ENCODE results near the gene WFDC5.

Gene WFDC5

DNA sequence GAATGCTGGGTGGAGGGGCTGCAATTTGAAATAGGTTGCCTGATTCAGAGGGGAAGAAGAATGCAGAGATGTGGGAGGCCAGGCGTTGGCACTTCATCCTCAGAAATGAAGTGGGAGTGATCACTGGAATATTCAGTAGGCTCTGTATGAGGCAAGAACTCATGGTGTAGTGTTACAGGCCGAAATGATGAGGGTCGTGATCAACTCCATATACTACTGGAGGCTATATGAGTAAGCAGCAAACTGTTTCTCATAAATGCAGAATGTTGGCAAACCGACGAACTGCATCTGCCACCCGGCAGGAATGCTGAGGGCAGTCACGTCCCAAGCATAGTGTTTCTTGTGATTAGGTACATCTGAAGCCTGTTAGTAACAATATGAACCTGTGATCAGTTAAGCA is 26.7 kb downstream of the WFDC5 start:
- no peak for TF ChIP-seq ZFX (IDR thresholded peaks at IDR 0.05; ENCODE audit: borderline replicate concordance)
- TF ChIP-seq, protein P1, sequence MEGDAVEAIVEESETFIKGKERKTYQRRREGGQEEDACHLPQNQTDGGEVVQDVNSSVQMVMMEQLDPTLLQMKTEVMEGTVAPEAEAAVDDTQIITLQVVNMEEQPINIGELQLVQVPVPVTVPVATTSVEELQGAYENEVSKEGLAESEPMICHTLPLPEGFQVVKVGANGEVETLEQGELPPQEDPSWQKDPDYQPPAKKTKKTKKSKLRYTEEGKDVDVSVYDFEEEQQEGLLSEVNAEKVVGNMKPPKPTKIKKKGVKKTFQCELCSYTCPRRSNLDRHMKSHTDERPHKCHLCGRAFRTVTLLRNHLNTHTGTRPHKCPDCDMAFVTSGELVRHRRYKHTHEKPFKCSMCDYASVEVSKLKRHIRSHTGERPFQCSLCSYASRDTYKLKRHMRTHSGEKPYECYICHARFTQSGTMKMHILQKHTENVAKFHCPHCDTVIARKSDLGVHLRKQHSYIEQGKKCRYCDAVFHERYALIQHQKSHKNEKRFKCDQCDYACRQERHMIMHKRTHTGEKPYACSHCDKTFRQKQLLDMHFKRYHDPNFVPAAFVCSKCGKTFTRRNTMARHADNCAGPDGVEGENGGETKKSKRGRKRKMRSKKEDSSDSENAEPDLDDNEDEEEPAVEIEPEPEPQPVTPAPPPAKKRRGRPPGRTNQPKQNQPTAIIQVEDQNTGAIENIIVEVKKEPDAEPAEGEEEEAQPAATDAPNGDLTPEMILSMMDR (IDR thresholded peaks at IDR 0.05), result no peak
- H3K27ac ChIP-seq, result no peak overlapping the region

DNA sequence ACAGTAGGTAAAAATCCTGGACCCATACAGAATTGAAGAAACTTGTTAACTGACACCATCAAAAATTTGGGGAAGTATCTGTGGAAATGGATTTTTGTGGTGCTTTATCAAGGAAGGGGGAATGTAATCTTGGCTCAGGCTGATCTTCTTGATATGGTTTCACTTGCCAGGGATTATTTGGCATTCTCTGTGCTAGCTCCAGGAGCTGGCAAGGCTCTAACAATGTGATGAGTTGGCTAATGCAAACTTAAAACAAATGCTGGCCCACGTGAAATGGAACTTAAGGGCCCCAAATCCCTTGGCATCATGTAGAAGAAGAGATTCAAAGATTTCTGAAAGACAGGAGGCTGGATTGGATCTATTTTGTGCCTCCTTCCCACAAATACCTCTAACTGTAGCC is 27.2 kb downstream of the WFDC5 start:
- no peak for TF ChIP-seq ZFX (IDR thresholded peaks at IDR 0.05; ENCODE audit: borderline replicate concordance)
- TF ChIP-seq, protein P1 (IDR thresholded peaks at IDR 0.05), result no peak

DNA sequence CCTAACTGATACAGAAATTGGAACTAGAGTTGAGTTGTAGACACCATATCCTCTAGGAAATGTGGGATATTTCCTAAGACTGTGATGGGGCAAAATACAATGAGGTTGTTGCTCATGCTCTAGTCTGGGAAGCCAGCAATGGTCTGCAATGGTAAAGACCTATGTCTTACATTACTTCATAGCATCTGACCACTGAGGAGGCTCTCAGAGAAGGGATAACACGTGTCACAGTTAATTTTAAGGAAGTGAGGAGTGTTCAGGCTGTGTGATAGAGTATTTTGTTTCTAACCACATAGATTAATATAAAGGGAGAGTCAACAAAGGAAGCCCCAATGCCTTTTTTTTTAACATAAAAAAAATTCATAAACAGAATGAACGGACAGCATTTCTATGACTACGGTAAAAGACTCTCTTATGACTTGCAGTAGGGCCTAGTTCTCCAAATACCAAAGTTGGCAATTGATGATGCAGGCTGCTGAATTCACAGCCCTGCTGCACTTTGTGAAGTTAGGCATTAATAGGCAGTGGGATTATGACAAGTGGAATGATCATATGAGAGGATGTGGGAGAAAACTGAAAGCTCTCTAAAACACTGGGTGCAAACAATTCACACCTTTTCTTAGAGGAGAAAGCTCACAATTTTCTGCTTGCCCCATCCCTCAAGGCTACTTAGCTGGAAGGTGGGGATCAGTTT is 27.7 kb downstream of the WFDC5 start:
- H3K27ac ChIP-seq, result no peak overlapping the region
- TF ChIP-seq, protein P1 (IDR thresholded peaks at IDR 0.05), result no peak
- no peak for TF ChIP-seq ZFX (IDR thresholded peaks at IDR 0.05; ENCODE audit: borderline replicate concordance)

More for the DNA sequence above, 27.2 kb downstream of the WFDC5 start:
- H3K27ac ChIP-seq, result no peak overlapping the region

DNA sequence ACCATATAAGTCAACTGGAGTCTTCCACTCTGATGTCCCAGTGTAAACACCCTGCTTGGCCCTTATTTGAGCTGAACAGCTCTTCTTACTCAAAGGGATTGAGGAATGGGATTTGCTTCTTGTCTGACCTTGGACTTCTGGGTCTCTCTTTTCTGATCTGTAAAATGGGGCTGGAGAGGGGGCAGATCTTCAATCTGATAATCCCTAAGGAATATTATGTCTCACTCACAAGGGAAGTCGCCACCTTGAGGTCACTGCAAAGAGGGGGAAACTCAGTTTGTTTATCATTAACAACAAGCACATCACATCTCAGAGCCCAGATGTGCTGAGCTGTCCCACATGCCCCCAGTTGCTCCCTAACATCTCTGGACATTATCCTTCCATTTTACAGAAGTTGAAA is 29.1 kb downstream of the WFDC5 start:
- no peak overlapping the region for H3K27ac ChIP-seq
- no peak for TF ChIP-seq ZFX (IDR thresholded peaks at IDR 0.05; ENCODE audit: borderline replicate concordance)
- TF ChIP-seq, protein P1 (IDR thresholded peaks at IDR 0.05), result no peak

DNA sequence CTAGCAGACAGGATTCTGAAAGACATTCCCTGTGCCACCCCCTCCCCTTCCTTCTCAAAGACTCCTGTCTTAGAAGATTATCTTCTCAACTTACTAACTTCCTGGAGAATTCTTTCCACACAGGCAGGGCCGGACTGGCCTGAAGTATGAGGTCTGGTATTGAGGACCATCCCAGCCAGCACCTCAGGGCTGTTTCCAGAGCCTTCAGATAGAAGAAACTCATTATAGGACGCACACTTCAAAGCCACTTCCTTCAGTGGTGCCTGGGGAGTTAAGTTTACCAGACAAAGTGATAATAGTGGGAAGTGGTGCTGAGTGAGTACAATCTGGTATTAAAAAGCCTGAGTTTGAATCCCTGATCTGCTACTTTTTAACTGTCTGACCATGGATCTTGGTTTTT is 29.7 kb downstream of the WFDC5 start:
- TF ChIP-seq ZFX (IDR thresholded peaks at IDR 0.05; ENCODE audit: borderline replicate concordance), result no peak
- H3K27ac ChIP-seq, result no peak overlapping the region

- TF ChIP-seq, protein P1 (IDR thresholded peaks at IDR 0.05), result no peak
- no peak for TF ChIP-seq ZFX (IDR thresholded peaks at IDR 0.05; ENCODE audit: borderline replicate concordance)
- no peak overlapping the region for H3K27ac ChIP-seq
Measured at GRCh38 chr20:45083127-45083526, 31.8 kb downstream of the WFDC5 start.

DNA sequence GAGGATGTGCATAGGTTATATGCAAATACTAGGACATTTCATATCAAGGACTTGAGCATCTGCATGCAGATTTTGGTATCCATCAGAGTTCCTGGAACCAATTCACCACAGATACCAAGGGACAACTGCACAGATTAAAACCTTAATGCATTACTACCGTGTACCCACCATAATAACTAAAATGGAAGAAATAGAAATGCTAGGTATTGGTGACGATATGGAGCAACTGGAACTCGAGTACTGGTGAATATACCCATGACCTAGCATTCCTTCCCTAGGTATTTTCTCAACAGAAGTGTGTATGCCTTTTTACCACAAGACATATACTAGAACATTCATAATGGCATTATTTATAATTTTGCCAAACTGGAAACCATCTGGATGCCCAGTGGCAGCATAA is 32.5 kb downstream of the WFDC5 start:
- TF ChIP-seq, protein P1 (IDR thresholded peaks at IDR 0.05), result no peak
- H3K27ac ChIP-seq, result no peak overlapping the region
